ENCODE measurements around the gene ISYNA1. TPM values are rescaled to one million over a fixed set of nuclear protein-coding genes. Genes with fewer than 3 reads are reported as not detected.
A peak's percentile ranks its signal among the peaks of the same experiment; 100 is the strongest.

The ISYNA1 gene
- total and polyA plus RNA-seq, 2 of the 13 experiments (the other 11 are each of a cell fraction or from before 2014, with no cell fraction given): 29.6 to 48.5 TPM

GRCh38 chr19:18414504-18415177, 23.3 kb downstream of the ISYNA1 start (continued):
- no peak for TF ChIP-seq CERS6 (CRISPR knock-in tag; IDR thresholded peaks at IDR 0.05)
- no peak for TF ChIP-seq HDAC2 (CRISPR knock-in tag; IDR thresholded peaks at IDR 0.05)
- TF ChIP-seq ZMYM2 (CRISPR knock-in tag; IDR thresholded peaks at IDR 0.05): no peak
- TF ChIP-seq RORA (CRISPR knock-in tag; IDR thresholded peaks at IDR 0.05): no peak
- no peak for TF ChIP-seq ZKSCAN5 (CRISPR knock-in tag; IDR thresholded peaks at IDR 0.05)
- TF ChIP-seq HNF4A (CRISPR knock-in tag; IDR thresholded peaks at IDR 0.05): peak; percentile 21; the same call in 1 of the 2 replicates
- TF ChIP-seq MTA1 (CRISPR knock-in tag; IDR thresholded peaks at IDR 0.05; ENCODE audit: borderline replicate concordance): no peak
- peak; percentile 49; the same call in 1 of the 2 replicates for TF ChIP-seq THRA (CRISPR knock-in tag; IDR thresholded peaks at IDR 0.05; ENCODE audit: borderline replicate concordance)
- no peak for TF ChIP-seq ZNF17 (CRISPR knock-in tag; IDR thresholded peaks at IDR 0.05)
- TF ChIP-seq RCOR2 (CRISPR knock-in tag; IDR thresholded peaks at IDR 0.05): no peak
- peak; percentile 27; the same call in 1 of the 2 replicates for TF ChIP-seq PATZ1 (CRISPR knock-in tag; IDR thresholded peaks at IDR 0.05)
- TF ChIP-seq NR2F2 (IDR thresholded peaks at IDR 0.05; ENCODE audit: borderline replicate concordance, low read depth): 0 out of 2 replicates have a peak, but pooled peaks have one; percentile 34
- no peak for TF ChIP-seq ZNF546 (CRISPR knock-in tag; conservative IDR thresholded peaks at IDR 0.05)
- peak; percentile 62 for TF ChIP-seq ZNF687 (CRISPR knock-in tag; IDR thresholded peaks at IDR 0.05)
- no peak for TF ChIP-seq BCLAF1 (IDR thresholded peaks at IDR 0.05)
- peak; percentile 96 for TF ChIP-seq RARA (CRISPR knock-in tag; IDR thresholded peaks at IDR 0.05)
- TF ChIP-seq RXRA (CRISPR knock-in tag; IDR thresholded peaks at IDR 0.05): peak; percentile 96
